GM20000 (cell line): ENCODE data around the gene INHBA.

Source experiments
- DNase-seq: peaks from one replicate; pipeline ENCODE4 v3.0.0; 2012; ENCODE audit warnings: low spot score
- CTCF ChIP-seq: IDR thresholded peaks from 2 replicates; pipeline ENCODE4 v1.5.1; 2012; ENCODE audit warnings: mild to moderate bottlenecking, control low read depth; ENCODE audit errors: extremely low read depth, missing control alignments

Gene INHBA

GRCh38 chr7:41641665-41642014, 61.2 kb downstream of the INHBA start:
- DNase-seq, result no peak
- no peak for TF ChIP-seq CTCF

GRCh38 chr7:41641011-41641664, 61.8 kb downstream of the INHBA start:
- TF ChIP-seq CTCF, result no peak
- no peak for DNase-seq

GRCh38 chr7:41640487-41640886, 62.4 kb downstream of the INHBA start:
- no peak for DNase-seq
- TF ChIP-seq CTCF, result no peak

GRCh38 chr7:41637049-41637448, 65.8 kb downstream of the INHBA start:
- DNase-seq, result no peak
- no peak for TF ChIP-seq CTCF
